Heart right ventricle (tissue), 16 donors: Measurements from ENCODE around the gene RPS6KA2. TPM values are rescaled to one million over a fixed set of nuclear protein-coding genes. Genes with fewer than 3 reads are reported as not detected.

Experiments
- ATAC-seq, 8 donors: fragments of 200-7000 bp; cut with Tn5 transposase; one replicate each; pipeline ENCODE4 v1.9.1; 2020; ENCODE audit warnings: mild to moderate bottlenecking in 8 of 8, moderate library complexity in 8 of 8, moderate number of reproducible peaks in 1 of 8
- DNase-seq, 2 donors: peaks; one replicate each; pipeline ENCODE4 v3.0.0-alpha.2; 2020
- H3K27ac ChIP-seq, 10 donors: fragments of 200-600 bp; sonication (generic) in 2 of 10; one replicate each; pipeline versions ENCODE4 v1.5.0 to v1.8.0; 2020 to 2022; ENCODE audit warnings: mild to moderate bottlenecking in 3 of 10
- H3K27me3 ChIP-seq, 7 donors: fragments of 200-600 bp; one replicate each; pipeline ENCODE4 v1.8.0; 2021 to 2022; ENCODE audit warnings: mild to moderate bottlenecking in 2 of 7
- H3K36me3 ChIP-seq, 9 donors: fragments of 200-600 bp; sonication (generic) in 1 of 9; one replicate each; pipeline versions ENCODE4 v1.5.0 to v1.8.0; 2020 to 2022; ENCODE audit warnings: mild to moderate bottlenecking in 2 of 9
- H3K4me1 ChIP-seq, 9 donors: fragments of 200-600 bp; sonication (generic) in 1 of 9; one replicate each; pipeline versions ENCODE4 v1.5.0 to v1.8.0; 2020 to 2022; ENCODE audit warnings: mild to moderate bottlenecking in 4 of 9
- H3K4me3 ChIP-seq, 10 donors: fragments of 200-600 bp; sonication (generic) in 2 of 10; one replicate each; pipeline versions ENCODE4 v1.5.0 to v1.8.0; 2020 to 2022; ENCODE audit warnings: mild to moderate bottlenecking in 7 of 10, moderate library complexity in 2 of 10
- H3K9me3 ChIP-seq, 11 donors: fragments of 200-600 bp in 10 of 11; sonication (generic) in 2 of 11; one replicate each; pipeline versions ENCODE4 v1.5.0 to v1.8.0; 2013 to 2022; ENCODE audit warnings: mild to moderate bottlenecking in 2 of 11, control low read depth in 1 of 11, moderate library complexity in 1 of 11
- CTCF ChIP-seq, 9 donors: fragments of 200-600 bp; sonication (generic) in 2 of 9; IDR thresholded peaks; one replicate each; pipeline versions ENCODE4 v1.5.0 to v1.8.0; 2021 to 2022; ENCODE audit warnings: antibody characterized with exemption in 9 of 9, mild to moderate bottlenecking in 5 of 9, moderate library complexity in 1 of 9
- WGBS, 2 donors: extraction: QIAGEN DNeasy Blood & Tissue Kit; methylation state at CpG; one replicate each; pipeline ENCODE4 v1.1.7; 2013; ENCODE audit warnings: inconsistent platforms in 1 of 2; 5-methylcytosine and 5-hydroxymethylcytosine counted together
- intact Hi-C, 10 donors: fragments of 100-400 bp; cut with DNase I; formaldehyde crosslinking; loops; one replicate each; pipeline versions ENCODE4 v1.11.1 to v1.14.2; 2022
- polyA plus RNA-seq, 2 donors: library from polyadenylated mRNA; stranded (reverse); fragments of 200-250 nt; gene quantifications; one replicate each; pipeline ENCODE4 v1.2.3, GENCODE V29; 2013
- total RNA-seq, 10 donors: library from RNA; stranded (reverse); fragmentation: NEBNext Ultra II Directional in 3 of 10; extraction: Animal tissue kit (Norgen Biotek cat#: 25700) in 3 of 10; gene quantifications; one replicate each; pipeline versions ENCODE4 v1.2.1 to v1.2.4, GENCODE V29; 2021 to 2023
- donor health status: Arrhythmogenic right ventricular cardiomyopathy.
- donor health status: ischemic (EF 13 %, LVEDD 7.1; RV severe dilation, severe dysfunction).
- donor health status: healthy with polysubstance abuse.
- donor health status: DM: no; HTN: yes; CAD: no.
- donor health status: DM: no; HTN: no; CAD: no.
- donor health status: ischemic (EF 25% LVEDD 6.9; RV normal size, moderate dysfunction).
- donor health status: ischemic (EF 25% LVEDD 5.7; RV mildly dilated, moderate dysfunction).
- donor health status: healthy.
- donor health status: DM: yes; HTN: yes; CAD: no.
- donor health status: Ischemic cardiomyopathy.
- donor health status: ischemic (EF 35%, LVEDD 5.7; RV mildly dilated, moderate dysfunction).
- donor health status: nonischemic (EF 11% LVEDD 7.7; RV severe dilation, severe dysfunction).
- donor health status: DM: yes; HTN: yes; CAD: no.
- donor health status: PGD.
- donor health status: ischemic (EF 29% LVEDD 5.4; RV normal size, mild dysfunction).
- donor health status: nonischemic (EF 23%, LVEDD 6.1; RV moderate dilation, normal function).

RPS6KA2 gene
- total and polyA plus RNA-seq, 12 donors = 20.3 to 91.4 (median 73.7) TPM

- WGBS, 2 donors = 60 to 73% methylated on average over 5 of the region's 5 CpGs
- peak in 5 of 8 donors; percentile 11 to 56 (median 54) for ATAC-seq
Measured at GRCh38 chr6:166599205-166599604, 27.8 kb downstream of the RPS6KA2 start.

GRCh38 chr6:166598441-166599138 is 28.5 kb downstream of the RPS6KA2 start:
- Histone ChIP-seq H3K4me3 (peak overlapping the region in 1 of 10 donors; percentile 16), H3K4me1 (peaks cover 6 to 49% (median 31%) of the 10 kb centered on the region in 9 donors), H3K36me3 (no peaks in the 10 kb centered on the region), H3K27ac (peak overlapping the region; percentile 14 to 90 (median 82)), H3K27me3 (no peaks in the 10 kb centered on the region), H3K9me3 (no peaks in the 10 kb centered on the region)
- DNase-seq (peak in 1 of 2 donors; percentile 49), ATAC-seq (peak; percentile 71 to 94 (median 88))
- intact Hi-C loops = loop anchor here in 1 of 10 donors (5.0 kb wide), 1 partner anchor 1654 kb away; no protein-coding TSS in a partner anchor
- WGBS, 2 donors = 55 to 60% methylated on average over 11 of the region's 11 CpGs
- TF ChIP-seq CTCF (IDR thresholded peaks at IDR 0.05) = no peak

More at GRCh38 chr6:166599205-166599604, 27.8 kb downstream of the RPS6KA2 start:
- Histone ChIP-seq H3K4me1 (peaks cover 6 to 49% (median 31%) of the 10 kb centered on the region in 9 donors), H3K27ac (peak overlapping the region in 9 of 10 donors; percentile 75 to 90 (median 83)), H3K36me3 (no peaks in the 10 kb centered on the region), H3K4me3 (no peak overlapping the region), H3K27me3 (no peaks in the 10 kb centered on the region), H3K9me3 (no peaks in the 10 kb centered on the region)
- TF ChIP-seq CTCF (IDR thresholded peaks at IDR 0.05) = no peak
- intact Hi-C loops = loop anchor here in 1 of 10 donors (5.0 kb wide), 1 partner anchor 1653 kb away; no protein-coding TSS in a partner anchor
- DNase-seq = no peak

GRCh38 chr6:166597711-166598440 is 29.2 kb downstream of the RPS6KA2 start:
- ATAC-seq (no peak), DNase-seq (no peak)
- Histone ChIP-seq H3K27me3 (no peaks in the 10 kb centered on the region), H3K9me3 (no peaks in the 10 kb centered on the region), H3K4me1 (peaks cover 6 to 49% (median 34%) of the 10 kb centered on the region in 9 donors), H3K4me3 (no peak overlapping the region), H3K27ac (peak overlapping the region; percentile 14 to 90 (median 80)), H3K36me3 (no peaks in the 10 kb centered on the region)
- WGBS, 2 donors = 60 to 67% methylated on average over 10 of the region's 10 CpGs
- intact Hi-C loops = loop anchor here in 1 of 10 donors (5.0 kb wide), 1 partner anchor 1654 kb away; no protein-coding TSS in a partner anchor
- TF ChIP-seq CTCF (IDR thresholded peaks at IDR 0.05) = no peak

GRCh38 chr6:166596776-166597507 is 30.1 kb downstream of the RPS6KA2 start:
- TF ChIP-seq CTCF (IDR thresholded peaks at IDR 0.05) = no peak
- no peak overlapping the region for H3K4me3 ChIP-seq
- ATAC-seq (no peak), DNase-seq (no peak)
- H3K36me3 ChIP-seq = no peaks in the 10 kb centered on the region
- 97% methylated on average over 15 of the region's 15 CpGs for WGBS, 2 donors
- H3K27me3 ChIP-seq = no peaks in the 10 kb centered on the region
- H3K4me1 ChIP-seq = peaks cover 6 to 56% (median 35%) of the 10 kb centered on the region in 9 donors
- no peaks in the 10 kb centered on the region for H3K9me3 ChIP-seq
- H3K27ac ChIP-seq = peak overlapping the region in 3 of 10 donors; percentile 83 to 90 (median 87)
- intact Hi-C loops = loop anchor here in 1 of 10 donors (5.0 kb wide), 1 partner anchor 1655 kb away; no protein-coding TSS in a partner anchor
